NCI-H1694 (cell line): ENCODE results near the gene DPYSL4.
"Not testable (repeated sequence)": the region's sequence is repeated elsewhere in the genome, so short reads cannot be mapped to it uniquely, and the experiment has no call there.

Experiments
- DNase-seq: peaks from one replicate; lab custom pipeline; 2025; lab: John Stamatoyannopoulos, UW

DPYSL4 gene

DNA sequence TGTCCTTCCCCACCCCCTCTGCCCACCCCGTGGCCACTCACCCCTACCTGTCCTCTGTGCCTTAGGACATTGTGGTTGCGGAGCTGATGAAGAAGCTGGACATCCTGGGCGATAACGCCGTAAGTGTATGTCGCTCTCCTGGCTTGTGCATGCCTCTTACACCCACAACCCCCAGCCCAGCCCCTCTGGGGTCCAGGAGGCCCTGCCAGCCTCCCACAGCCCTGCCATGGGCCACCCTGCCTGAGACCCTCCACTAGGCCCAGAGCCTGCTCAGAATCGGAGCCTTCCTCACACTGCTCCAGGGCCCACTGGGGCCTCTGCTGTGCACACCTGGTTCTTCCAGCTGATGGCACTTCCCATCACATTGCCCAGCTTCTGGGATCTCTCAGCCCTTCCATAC, 36.8 kb upstream of the DPYSL4 start:
- no peak for DNase-seq

DNA sequence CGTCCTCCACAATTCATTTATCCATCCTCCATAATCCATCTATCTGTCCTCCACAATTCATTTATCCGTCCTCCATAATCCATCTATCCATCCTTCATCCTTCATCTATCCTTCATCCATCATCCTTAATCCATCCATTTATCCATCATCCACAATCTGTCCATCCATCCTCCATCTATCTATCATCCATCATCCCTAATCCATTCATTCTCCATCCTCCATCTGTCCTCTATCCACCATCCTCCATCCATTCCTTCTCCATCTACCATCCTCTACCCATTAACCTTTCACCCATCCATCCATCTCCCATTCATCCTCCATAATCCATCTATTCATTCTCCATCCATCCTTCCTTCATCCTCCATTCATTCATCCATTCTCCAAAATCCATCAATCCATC, 36.0 kb upstream of the DPYSL4 start:
- no peak for DNase-seq

DNA sequence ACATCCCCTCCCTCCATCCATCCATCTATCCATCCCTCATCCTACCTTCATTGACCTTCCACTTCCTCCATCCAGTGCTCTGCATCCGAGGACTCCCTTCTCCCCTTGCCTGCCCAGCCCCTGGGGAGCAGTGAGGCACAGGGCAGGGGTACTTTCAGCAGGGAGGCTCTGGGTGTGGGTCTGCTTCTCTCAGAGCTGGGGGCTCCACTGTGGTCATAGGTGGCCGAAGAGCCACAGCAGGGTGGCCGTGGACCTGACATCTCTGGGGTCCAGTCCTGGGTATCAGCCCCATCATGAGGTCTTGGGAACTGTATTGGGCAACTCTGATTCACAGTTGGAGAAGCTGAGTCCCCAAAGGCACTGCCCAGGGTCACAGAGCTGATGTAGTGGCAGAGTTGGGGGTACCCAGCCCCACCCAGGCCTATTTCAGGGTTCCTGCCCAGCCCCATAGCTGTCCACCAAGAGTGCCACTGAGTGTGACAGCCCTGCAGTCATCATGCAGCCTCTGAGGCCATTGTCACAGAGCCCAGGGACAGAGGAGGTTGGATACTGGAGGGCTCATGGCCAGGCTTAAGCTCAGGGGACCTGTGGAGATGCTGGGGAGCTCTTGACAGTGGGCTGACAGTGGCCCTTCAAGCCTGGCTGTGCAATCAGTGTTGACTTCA, 35.3 kb upstream of the DPYSL4 start:
- no peak for DNase-seq

DNA sequence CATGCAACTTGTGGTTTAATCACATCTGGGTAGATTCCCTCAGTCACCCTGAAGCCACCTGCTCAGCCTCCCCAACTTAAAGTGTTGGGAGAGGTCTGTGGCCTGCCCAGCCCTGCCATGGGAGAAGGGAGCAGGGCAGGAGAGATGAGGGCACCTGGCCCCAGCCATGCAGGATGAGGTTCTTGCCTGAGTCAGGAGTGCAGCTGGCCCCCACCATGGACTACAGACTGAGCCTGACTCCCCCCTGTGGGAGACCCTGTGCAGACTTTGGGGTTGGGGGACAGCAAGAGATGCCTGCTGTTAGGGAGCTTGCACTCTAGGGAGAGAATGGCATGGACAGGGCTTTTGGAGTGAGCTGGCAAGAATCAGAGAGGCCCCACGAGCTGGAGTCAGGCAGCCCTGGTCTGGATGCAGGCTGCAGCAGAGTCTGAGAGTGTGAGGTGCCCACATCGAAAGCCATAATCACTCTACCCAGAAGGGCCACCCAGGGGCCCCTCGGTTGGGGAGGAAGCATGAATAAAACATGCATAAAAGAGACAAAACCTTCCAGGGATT, 34.7 kb upstream of the DPYSL4 start:
- DNase-seq = no peak

DNA sequence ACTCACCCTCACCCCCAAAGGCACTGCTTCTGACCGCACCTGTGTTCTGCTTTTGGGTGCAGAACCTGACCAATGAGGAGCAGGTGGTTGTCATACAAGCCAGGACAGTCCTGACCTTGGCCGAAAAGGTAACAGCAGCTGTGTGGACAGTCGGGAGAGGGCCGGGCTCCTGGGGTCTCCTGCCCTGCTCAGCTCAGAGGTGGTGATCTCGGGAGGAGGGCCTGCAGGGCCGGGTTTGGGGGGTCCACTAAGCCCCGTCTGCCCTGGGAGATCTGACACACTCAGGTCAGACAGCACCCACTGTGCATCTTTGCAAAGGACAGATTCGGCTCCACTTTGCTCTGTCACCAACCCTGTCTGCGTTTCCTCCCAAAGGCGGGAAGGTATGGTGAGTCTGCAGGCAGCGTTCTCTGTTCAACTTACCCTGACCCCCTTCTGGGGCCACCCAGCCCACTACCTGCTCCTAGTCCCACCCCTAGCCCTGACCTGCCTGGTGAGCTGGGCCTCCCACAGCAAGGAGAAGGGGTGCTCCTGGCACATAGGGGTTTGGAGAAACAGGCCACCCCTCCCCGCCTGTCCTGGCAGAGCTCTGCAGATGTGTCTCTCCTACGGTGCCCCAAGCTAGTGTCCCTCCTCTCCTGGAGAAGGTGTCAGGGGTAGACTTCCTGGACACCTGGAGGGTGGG, 33.7 kb upstream of the DPYSL4 start:
- no peak for DNase-seq

DNA sequence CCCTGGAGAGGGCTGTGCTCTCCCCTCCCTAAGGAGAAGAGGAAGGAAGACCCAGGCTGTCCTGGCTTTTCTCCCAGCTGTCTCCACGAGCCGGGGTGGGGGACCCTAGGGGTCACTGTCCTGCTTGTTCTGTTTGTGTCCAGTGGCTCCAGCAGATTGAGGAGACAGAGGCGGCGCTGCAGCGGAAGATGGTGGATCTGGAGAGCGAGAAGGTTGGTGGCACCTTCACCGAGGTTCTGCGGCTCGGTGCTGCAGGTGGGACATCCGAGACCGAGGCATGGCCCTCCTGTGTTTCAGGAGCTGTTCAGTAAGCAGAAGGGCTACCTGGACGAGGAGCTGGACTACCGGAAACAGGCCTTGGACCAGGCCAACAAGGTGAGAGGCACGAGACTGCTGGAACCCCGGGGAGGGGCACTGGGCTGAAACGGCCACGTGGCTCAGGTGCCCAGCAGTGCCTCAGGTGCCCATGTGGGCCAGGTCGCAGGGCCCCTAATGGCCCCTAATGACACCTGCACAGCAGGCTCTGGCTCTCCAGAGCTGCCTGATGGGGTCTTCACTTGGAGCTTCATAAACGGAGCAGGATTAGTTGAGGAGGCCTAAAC, 33.0 kb upstream of the DPYSL4 start:
- DNase-seq = no peak

DNA sequence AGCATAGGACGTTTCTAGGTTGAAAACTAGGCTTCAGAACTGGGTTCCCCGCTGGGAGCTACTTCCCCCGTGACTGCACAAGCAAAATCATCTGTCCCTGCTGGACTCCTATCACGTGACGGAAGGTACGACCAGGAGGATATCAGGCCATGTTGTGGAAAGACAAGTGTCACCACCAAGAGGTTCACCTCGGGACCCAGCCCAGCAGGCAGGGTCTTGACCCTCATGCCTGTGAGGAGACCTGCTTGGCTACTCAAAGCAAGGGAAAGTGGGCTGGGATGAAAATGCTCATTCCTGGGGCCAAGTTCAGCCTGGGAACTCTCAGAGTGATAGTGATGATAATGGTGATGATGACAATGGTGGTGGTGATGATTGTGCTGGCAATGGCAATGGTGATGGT, 32.3 kb upstream of the DPYSL4 start:
- DNase-seq = no peak

DNA sequence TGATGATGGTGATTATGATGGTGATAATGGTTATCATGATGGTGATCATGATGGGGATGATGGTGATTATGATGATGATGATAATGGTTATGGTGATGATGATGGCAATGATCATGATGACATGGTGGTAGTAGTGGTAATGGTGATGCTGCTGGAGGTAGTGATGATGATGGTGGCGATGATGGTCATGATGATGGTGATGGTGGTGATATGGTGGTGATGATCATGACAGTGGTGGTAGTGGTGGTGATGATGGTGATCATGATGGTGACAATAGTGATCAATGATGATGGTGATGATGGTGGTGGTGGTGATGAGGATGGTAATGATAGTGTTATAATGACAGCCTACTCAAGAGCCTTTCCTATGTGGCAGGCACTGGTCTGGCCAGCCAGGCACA, 31.8 kb upstream of the DPYSL4 start:
- DNase-seq = no peak

DNA sequence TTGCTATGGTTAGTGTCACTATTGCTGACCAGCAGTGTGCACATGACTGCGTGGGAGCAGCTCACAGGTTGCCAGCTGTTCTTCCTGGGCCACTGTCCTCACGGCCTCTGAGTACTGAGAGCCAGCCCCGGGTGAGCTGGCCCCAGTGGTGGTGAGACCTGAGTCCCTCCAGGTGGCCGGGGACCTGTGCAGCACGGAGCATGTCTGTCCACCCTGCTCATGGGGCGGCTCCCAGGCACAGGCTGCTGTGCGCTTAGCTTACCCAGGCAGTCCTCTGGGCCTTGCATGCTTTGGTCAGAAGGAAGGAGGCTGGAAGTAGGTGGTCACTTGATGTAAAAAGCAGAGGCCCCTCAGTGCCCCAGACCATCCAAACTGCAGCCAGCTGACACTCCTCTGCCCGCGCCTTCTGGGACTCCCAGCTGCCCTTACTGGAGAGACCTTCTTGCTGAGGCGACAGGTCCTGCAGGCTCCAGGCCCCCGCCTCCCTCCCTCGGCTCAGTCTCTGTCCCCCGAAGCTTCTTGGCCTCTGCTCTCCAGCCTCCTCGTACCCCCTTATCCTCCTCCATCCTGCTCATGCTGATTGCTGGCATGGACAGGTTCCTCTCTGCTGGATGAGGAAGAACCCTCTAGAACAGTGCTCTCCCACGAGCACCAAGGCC, 30.9 kb upstream of the DPYSL4 start:
- DNase-seq = no peak

DNA sequence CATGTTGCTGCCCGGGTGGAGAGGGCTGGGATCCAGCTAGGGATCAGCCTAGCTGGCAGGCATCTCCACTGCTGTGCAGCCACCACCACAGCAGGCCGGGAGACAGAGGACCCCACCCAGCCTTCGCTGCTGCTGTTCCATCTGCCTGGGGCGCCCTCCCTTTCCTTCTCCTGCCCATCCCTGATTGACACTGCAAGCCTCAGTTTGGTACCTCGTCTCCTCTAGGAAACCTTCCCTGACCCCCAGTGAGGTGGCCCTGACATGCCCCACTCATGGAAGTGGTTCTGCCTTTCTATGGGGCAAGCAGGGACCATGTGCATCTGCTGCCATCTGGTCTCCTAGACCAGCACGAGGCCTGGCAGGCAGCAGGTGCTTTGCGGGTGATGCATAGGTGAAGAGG, 30.4 kb upstream of the DPYSL4 start:
- DNase-seq = no peak

DNA sequence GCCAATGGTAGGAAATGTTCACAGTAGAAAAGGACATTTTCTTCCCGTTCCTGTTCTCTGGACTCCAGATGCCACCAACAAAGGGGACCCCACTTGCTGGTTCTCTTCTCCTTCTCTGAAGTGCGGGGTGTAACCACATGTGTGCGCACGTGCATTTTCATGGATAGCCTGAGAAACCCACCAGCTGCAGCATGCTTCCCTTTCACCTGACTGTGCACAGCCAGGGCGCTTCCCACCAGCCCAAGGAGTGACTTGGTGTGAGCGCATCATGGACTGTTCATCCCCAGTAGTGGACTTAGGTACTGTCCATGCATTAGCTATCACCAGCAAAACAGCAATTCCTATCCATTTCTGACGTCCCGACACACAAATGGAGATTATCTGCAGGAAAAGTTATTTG, 29.6 kb upstream of the DPYSL4 start:
- no peak for DNase-seq

DNA sequence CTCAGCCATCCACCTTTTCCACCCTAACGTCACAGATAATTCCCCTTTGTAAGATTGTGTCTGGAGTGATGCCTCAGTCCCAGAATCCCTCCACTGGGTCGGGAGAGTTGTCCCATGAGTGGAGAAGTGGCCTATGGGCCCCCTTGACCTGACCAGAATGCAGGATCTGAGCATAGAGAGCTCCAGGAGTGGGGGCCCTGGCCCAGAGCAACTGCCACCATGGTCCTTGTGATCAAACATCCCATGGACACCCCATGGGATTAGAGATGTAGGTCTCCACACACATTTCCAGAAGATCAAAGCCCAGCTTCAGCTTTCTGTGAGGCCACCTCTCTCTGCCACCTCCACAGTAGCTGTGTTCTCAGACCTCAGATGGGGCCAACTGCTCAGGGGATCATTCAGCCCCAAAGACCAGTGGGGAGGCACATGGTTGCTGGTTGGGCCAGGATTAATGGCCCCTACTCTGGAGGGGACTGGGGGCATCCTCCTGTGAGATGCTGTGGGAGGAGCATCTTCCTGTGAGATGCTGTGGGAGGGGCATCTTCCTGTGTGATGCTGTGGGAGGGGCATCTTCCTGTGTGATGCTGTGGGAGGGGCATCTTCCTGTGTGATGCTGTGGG, 28.5 kb upstream of the DPYSL4 start:
- no peak for DNase-seq

DNA sequence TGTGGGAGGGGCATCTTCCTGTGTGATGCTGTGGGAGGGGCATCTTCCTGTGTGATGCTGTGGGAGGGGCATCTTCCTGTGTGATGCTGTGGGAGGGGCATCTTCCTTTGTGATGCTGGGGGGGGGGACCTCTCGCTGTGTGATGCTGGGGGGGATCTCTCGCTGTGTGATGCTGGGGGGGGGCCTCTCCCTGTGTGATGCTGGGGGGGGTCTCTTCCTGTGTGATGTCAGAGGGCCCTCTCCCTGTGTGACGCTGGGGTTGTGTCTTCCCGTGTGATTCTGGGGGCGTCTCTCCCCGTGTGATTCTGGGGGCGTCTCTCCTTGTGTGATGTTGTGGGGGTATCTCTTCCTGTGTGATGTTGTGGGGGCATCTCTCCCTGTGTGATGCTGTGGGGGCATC, 27.9 kb upstream of the DPYSL4 start:
- no peak for DNase-seq

DNA sequence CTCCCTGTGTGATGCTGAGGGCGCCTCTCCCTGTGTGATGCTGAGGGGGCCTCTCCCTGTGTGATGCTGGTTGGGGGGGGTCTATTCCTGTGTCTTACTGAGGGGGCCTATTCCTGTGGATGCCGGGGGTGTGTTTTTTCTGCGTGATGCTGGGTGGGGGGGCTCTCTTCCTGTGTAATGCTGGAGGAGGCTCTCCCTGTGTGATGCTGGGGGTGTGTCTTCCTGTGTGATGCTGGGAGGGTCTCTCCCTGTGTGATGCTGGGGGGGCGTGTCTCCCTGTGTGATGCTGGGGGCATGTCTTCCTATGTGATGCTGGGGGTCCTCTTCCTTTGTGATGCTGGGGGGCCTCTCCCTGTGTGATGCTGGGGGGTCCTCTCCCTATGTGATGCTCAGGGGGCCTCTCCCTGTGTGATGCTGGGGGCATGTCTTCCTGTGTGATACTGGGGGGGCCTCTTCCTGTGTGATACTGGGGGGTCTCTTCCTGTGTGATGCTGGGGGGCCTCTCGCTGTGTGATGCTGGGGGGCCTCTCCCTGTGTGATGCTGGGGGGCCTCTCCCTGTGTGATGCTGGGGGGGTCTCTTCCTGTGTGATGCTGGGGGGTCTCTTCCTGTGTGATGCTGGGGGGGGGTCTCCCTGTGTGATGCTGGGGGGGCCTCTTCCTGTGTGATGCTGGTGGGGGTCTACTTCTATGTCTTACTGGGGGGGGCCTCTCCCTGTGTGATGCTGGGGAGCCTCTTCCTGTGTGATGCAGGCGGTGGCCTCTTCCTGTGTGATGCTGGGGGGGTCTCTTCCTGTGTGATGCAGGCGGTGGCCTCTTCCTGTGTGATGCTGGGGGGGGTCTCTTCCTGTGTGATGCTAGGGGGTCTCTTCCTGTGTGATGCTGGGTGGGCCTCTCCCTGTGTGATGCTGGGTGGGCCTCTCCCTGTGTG, 27.2 kb upstream of the DPYSL4 start:
- DNase-seq = not testable (repeated sequence)

DNA sequence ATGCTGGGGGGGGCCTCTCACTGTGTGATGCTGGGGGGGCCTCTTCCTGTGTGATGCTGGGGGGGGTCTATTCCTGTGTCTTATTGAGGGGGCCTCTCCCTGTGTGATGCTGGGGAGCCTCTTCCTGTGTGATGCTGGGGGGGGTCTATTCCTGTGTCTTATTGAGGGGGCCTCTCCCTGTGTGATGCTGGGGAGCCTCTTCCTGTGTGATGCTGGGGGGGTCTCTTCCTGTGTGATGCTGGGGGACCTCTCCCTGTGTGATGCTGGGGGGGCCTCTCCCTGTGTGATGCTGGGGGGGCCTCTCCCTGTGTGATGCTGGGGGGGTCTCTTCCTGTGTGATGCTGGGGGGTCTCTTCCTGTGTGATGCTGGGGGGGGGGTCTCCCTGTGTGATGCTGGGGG, 26.5 kb upstream of the DPYSL4 start:
- DNase-seq = not testable (repeated sequence)

DNA sequence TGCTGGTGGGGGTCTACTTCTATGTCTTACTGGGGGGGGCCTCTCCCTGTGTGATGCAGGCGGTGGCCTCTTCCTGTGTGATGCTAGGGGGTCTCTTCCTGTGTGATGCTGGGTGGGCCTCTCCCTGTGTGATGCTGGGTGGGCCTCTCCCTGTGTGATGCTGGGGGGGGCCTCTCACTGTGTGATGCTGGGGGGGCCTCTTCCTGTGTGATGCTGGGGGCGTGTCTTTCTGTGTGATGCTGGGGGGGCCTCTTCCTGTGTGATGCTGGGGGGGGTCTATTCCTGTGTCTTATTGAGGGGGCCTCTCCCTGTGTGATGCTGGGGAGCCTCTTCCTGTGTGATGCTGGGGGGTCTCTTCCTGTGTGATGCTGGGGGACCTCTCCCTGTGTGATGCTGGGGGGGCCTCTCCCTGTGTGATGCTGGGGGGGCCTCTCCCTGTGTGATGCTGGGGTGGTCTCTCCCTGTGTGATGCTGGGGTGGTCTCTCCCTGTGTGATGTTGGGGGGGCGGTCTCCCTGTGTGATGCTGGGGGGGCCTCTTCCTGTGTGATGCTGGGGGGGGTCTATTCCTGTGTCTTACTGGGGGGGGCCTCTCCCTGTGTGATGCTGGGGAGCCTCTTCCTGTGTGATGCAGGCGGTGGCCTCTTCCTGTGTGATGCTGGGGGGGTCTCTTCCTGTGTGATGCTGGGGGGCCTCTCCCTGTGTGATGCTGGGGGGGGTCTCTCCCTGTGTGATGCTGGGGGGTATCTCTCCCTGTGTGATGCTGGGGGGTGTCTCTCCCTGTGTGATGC, 25.7 kb upstream of the DPYSL4 start:
- DNase-seq = not testable (repeated sequence)

DNA sequence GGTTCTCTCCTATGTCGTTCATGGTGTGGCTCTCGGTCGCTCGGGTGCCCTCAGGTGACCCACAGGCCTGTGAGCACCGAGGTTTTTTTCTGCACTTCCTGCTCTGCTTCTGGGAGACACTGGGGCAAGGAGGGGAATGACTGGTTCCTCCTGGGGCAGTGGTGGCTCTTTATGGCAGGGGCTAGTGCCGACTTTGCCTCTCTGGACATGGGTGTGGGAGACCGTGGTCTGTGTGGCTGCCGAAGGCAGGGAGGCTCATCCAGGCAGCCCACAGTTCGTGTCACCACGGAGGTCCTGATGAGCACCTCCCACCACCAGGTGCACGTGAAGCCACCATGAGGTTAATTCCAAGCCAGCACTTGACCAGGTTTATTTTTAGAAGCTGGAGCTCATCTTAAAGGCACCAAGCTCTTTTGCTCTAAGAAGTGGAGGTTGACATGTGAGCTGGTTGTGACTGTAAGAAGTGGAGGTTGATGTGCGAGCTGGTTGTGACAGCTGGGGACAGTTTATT, 24.7 kb upstream of the DPYSL4 start:
- DNase-seq = no peak

DNA sequence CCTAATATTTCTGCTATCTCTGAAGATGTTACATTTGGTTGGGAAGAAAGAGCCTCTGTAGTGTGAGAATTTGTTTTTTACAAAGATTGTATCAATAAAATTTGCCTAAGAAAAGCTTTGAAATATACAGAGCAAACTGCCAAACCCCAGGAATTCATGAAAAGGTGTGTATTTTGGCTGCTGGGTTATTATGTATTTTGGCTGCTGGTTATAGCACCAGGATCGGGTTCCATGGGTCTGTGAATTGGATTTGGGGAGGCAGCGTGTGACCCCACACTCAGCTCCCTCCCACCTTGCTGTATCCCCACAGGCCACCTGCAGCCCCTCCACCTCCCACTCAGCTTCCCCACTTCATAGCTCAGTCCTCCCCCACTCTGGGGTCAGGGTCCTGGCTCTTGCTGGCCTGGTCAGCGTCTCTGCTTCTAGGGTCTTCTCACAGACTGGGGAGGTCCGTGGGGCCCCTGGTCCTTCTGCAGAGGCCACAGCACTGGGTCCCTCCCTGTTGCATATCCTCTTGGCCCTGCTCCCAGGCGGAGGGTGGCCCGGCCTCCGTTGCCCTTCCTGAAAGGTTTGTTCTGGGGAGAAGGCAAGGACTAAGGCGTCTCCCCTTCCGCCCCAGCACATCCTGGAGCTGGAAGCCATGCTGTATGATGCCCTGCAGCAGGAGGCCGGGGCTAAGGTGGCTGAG, 24.0 kb upstream of the DPYSL4 start:
- DNase-seq = no peak

DNA sequence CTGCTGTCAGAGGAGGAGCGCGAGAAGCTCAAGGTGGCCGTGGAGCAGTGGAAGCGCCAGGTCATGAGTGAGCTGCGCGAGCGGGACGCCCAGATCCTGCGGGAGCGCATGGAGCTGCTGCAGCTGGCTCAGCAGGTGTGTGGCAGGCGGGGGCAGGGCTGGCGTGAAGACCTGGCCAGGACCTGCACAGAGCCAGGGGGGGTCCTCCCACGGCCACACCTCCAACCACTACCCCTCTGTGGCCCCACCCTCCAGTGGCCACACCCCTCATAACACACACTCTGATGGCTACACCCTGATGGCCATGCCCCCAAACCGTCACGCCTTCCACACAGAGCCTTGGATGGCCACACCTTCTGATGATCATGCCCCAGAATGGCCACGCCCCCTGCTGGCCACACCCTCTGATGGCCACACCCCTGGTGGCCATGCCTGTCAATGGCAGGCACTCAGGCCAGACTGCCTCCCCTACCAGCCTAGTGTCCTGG, 23.4 kb upstream of the DPYSL4 start:
- DNase-seq = no peak
